Cardiac muscle cell (in vitro differentiated cells and primary cell): Measurements from ENCODE around the gene P2RY4. TPM values are rescaled to one million over a fixed set of nuclear protein-coding genes. Genes with fewer than 3 reads are reported as not detected.
"Not testable (repeated sequence)": the region's sequence is repeated elsewhere in the genome, so short reads cannot be mapped to it uniquely, and the experiment has no call there.

Source experiments
- DNase-seq, 2 donors: peaks; one replicate each; pipeline versions ENCODE4 v3.0.0 to v3.0.0-alpha.2; 2010 to 2017; ENCODE audit warnings: low read depth in 1 of 2, low spot score in 1 of 2
- H3K27ac ChIP-seq: fragments of 200-600 bp; sonication (generic); 2 replicates; pipeline ENCODE4 v1.5.1; 2016
- H3K27me3 ChIP-seq: fragments of 200-600 bp; sonication (generic); 2 replicates; pipeline ENCODE4 v1.6.0; 2016; ENCODE audit warnings: control low read depth
- H3K36me3 ChIP-seq: fragments of 200-600 bp; sonication (generic); 2 replicates; pipeline ENCODE4 v1.5.1; 2016; ENCODE audit warnings: control low read depth
- H3K4me1 ChIP-seq: fragments of 200-600 bp; sonication (generic); 2 replicates; pipeline ENCODE4 v1.8.1; 2017; ENCODE audit warnings: low read depth, mild to moderate bottlenecking, mixed run types
- H3K4me3 ChIP-seq: fragments of 200-600 bp; sonication (generic); 2 replicates; pipeline ENCODE4 v1.5.1; 2016; ENCODE audit warnings: mild to moderate bottlenecking
- H3K9me3 ChIP-seq: fragments of 200-600 bp; sonication (generic); 2 replicates; pipeline ENCODE4 v1.5.1; 2017; ENCODE audit warnings: low read depth, mild to moderate bottlenecking, control low read depth
- CTCF ChIP-seq: IDR thresholded peaks from 2 replicates; pipeline ENCODE4 v1.5.1; 2012; ENCODE audit warnings: low read depth, mild to moderate bottlenecking, low read length
- polyA plus RNA-seq: library from polyadenylated mRNA; unstranded; fragments of >200 nt; fragmentation: Nextera tagmentation; extraction: Ambion mirVana; gene quantifications from 2 replicates; pipeline ENCODE4 v1.2.1, GENCODE V29; 2016
- total RNA-seq: library from RNA; depleted of rRNA; stranded (reverse); fragments of >200 nt; gene quantifications from 2 replicates; pipeline ENCODE4 v1.2.3, GENCODE V29; 2016

Gene P2RY4
- total and polyA plus RNA-seq, 2 experiments from 2014 or later, result 0.09 TPM; not detected in 1

- H3K4me3 ChIP-seq, result no peak overlapping the region
- DNase-seq, result no peak
- no peaks in the 10 kb centered on the region for H3K36me3 ChIP-seq
- no peak overlapping the region for H3K27ac ChIP-seq
- no peak for TF ChIP-seq CTCF
- no peaks in the 10 kb centered on the region for H3K27me3 ChIP-seq
- H3K9me3 ChIP-seq, result no peaks in the 10 kb centered on the region
- no peaks in the 10 kb centered on the region for H3K4me1 ChIP-seq
Observed at GRCh38 chrX:70254063-70254400, 6.0 kb downstream of the P2RY4 start.

- no peaks in the 10 kb centered on the region for H3K4me1 ChIP-seq
- no peaks in the 10 kb centered on the region for H3K27me3 ChIP-seq
- no peak overlapping the region for H3K4me3 ChIP-seq
- H3K36me3 ChIP-seq, result no peaks in the 10 kb centered on the region
- no peaks in the 10 kb centered on the region for H3K9me3 ChIP-seq
- no peak overlapping the region for H3K27ac ChIP-seq
- DNase-seq, result no peak
- no peak for TF ChIP-seq CTCF
Observed at GRCh38 chrX:70253377-70254062, 6.5 kb downstream of the P2RY4 start.

GRCh38 chrX:70252491-70252890 is 7.5 kb downstream of the P2RY4 start:
- H3K4me3 ChIP-seq, result no peak overlapping the region
- H3K4me1 ChIP-seq, result no peaks in the 10 kb centered on the region
- no peaks in the 10 kb centered on the region for H3K27me3 ChIP-seq
- no peak for DNase-seq
- no peaks in the 10 kb centered on the region for H3K36me3 ChIP-seq
- H3K9me3 ChIP-seq, result no peaks in the 10 kb centered on the region
- no peak overlapping the region for H3K27ac ChIP-seq
- TF ChIP-seq CTCF, result no peak

- Histone ChIP-seq H3K4me1 (no peaks in the 10 kb centered on the region), H3K27me3 (no peaks in the 10 kb centered on the region), H3K36me3 (no peaks in the 10 kb centered on the region), H3K4me3 (no peak overlapping the region), H3K27ac (no peak overlapping the region), H3K9me3 (no peaks in the 10 kb centered on the region)
- no peak for TF ChIP-seq CTCF
- no peak for DNase-seq
Observed at GRCh38 chrX:70247252-70247651, 12.8 kb downstream of the P2RY4 start.

- no peak overlapping the region for H3K4me3 ChIP-seq
- no peaks in the 10 kb centered on the region for H3K36me3 ChIP-seq
- no peaks in the 10 kb centered on the region for H3K4me1 ChIP-seq
- no peak for TF ChIP-seq CTCF
- DNase-seq, result no peak
- H3K9me3 ChIP-seq, result no peaks in the 10 kb centered on the region
- no peak overlapping the region for H3K27ac ChIP-seq
- no peaks in the 10 kb centered on the region for H3K27me3 ChIP-seq
Observed at GRCh38 chrX:70244881-70245280, 15.1 kb downstream of the P2RY4 start.

- not testable (repeated sequence) for H3K9me3 ChIP-seq, H3K27me3 ChIP-seq, H3K36me3 ChIP-seq, DNase-seq, H3K4me3 ChIP-seq, H3K27ac ChIP-seq, H3K4me1 ChIP-seq
Observed at GRCh38 chrX:70243601-70244000, 16.4 kb downstream of the P2RY4 start.
